HepG2 (cell line): ENCODE measurements around the gene GPR39. TPM values are rescaled to one million over a fixed set of nuclear protein-coding genes. Genes with fewer than 3 reads are reported as not detected.

Experiments used
- ATAC-seq: fragments of 200-7000 bp; cut with Tn5 transposase; 3 replicates; pipeline ENCODE4 v1.9.1; 2020; ENCODE audit warnings: mild to moderate bottlenecking, moderate library complexity
- BruUV-seq: library from RNA; stranded (reverse); fragments of 400-500 nt; replicated peaks from 2 replicates; lab custom pipeline; 2021; lab: Mats Ljungman, UMichigan
- CTCF ChIA-PET: fragments of 300-600 bp; formaldehyde crosslinking; extraction: SDS; loops from one replicate; lab custom pipeline; 2021; ENCODE audit warnings: low total read pairs, inconsistent platforms, low intra/inter-chr PET ratio; lab: Yijun Ruan, JAX
- POLR2A ChIA-PET: fragments of 350-600 bp; sonication (Branson Sonifier 250); formaldehyde crosslinking; loops from one replicate; lab custom pipeline; 2020; ENCODE audit warnings: antibody characterized with exemption, inconsistent platforms; lab: Yijun Ruan, JAX
- DNase-seq: peaks from one replicate; pipeline ENCODE4 v3.0.0-alpha.2; 2015; ENCODE audit warnings: low spot score
- FAIRE-seq: peaks from 3 replicates; lab custom pipeline; 2011; peaks lifted over from hg19 to GRCh38; lab: Jason Lieb, UNC
- H2AFZ ChIP-seq: one replicate; pipeline ENCODE4 v1.6.1; 2011; ENCODE audit warnings: low read length, inconsistent platforms
- H3K27ac ChIP-seq: fragments of 300-600 bp; 3 replicates; pipeline ENCODE4 v1.8.0; 2011; ENCODE audit warnings: mixed run types, mild to moderate bottlenecking, mixed read lengths, low read length, inconsistent platforms; ENCODE audit not compliant: insufficient read depth; ENCODE audit errors: extremely low read length
- H3K27me3 ChIP-seq, 2 experiments: fragments of 200-600 bp in 1 of 2; 2 replicates in 1 of 2; 3 replicates in 1 of 2; pipeline versions ENCODE4 v1.6.0 to v1.8.0; 2011; ENCODE audit warnings: low read length in 2 of 2, mild to moderate bottlenecking in 2 of 2, moderate library complexity in 2 of 2, inconsistent platforms in 1 of 2; ENCODE audit not compliant: insufficient read depth in 2 of 2, control insufficient read depth in 1 of 2
- H3K36me3 ChIP-seq, 2 experiments: fragments of 200-600 bp in 1 of 2; replicated peaks in 1 of 2; 2 replicates in 1 of 2; 3 replicates in 1 of 2; pipeline versions ENCODE4 v1.5.1 to v1.8.0; 2011; ENCODE audit warnings: low read length in 2 of 2, inconsistent platforms in 1 of 2; ENCODE audit not compliant: insufficient read depth in 2 of 2, control insufficient read depth in 1 of 2
- H3K4me1 ChIP-seq: 2 replicates; pipeline ENCODE4 v1.5.1; 2012; ENCODE audit warnings: low read length, inconsistent platforms; ENCODE audit not compliant: insufficient read depth
- H3K4me2 ChIP-seq: 2 replicates; pipeline ENCODE4 v1.6.0; 2011; ENCODE audit warnings: low read depth, low read length, inconsistent platforms
- H3K4me3 ChIP-seq, 3 experiments: fragments of 200-600 bp in 1 of 3; sonication (generic), shearing (Covaris generic) in 1 of 3; replicated peaks in 1 of 3; 2 replicates each; pipeline ENCODE4 v1.5.1; 2011 to 2016; ENCODE audit warnings: low read length in 3 of 3, inconsistent platforms in 2 of 3, low read depth in 2 of 3, mild to moderate bottlenecking in 2 of 3, control low read depth in 1 of 3, mixed read lengths in 1 of 3; ENCODE audit not compliant: insufficient read depth in 1 of 3
- H3K79me2 ChIP-seq: one replicate; pipeline ENCODE4 v1.6.1; 2011; ENCODE audit warnings: low read length, inconsistent platforms; ENCODE audit not compliant: insufficient read depth
- H3K9ac ChIP-seq: 2 replicates; pipeline ENCODE4 v1.6.0; 2011; ENCODE audit warnings: mild to moderate bottlenecking, low read depth, low read length, inconsistent platforms; ENCODE audit not compliant: insufficient read depth
- H3K9me3 ChIP-seq: 2 replicates; pipeline ENCODE4 v1.5.1; 2012; ENCODE audit warnings: mild to moderate bottlenecking, low read length
- H4K20me1 ChIP-seq: 2 replicates; pipeline ENCODE4 v1.6.0; 2011; ENCODE audit warnings: inconsistent platforms, mild to moderate bottlenecking, low read length, moderate library complexity; ENCODE audit not compliant: insufficient read depth
- ARHGAP35 ChIP-seq: sonication (generic); formaldehyde crosslinking; IDR thresholded peaks from 2 replicates; pipeline ENCODE4 v1.9.0; 2022; ENCODE audit warnings: mild to moderate bottlenecking, inconsistent platforms, moderate library complexity, missing genetic modification reagents, borderline replicate concordance
- ATAD3A ChIP-seq: sonication (generic); formaldehyde crosslinking; IDR thresholded peaks from 2 replicates; pipeline ENCODE4 v1.4.0; 2020; ENCODE audit warnings: missing genetic modification reagents
- FOXK1 ChIP-seq: sonication (generic); formaldehyde crosslinking; IDR thresholded peaks from 2 replicates; pipeline ENCODE4 v1.4.0; 2020; ENCODE audit warnings: low read depth, missing genetic modification reagents, borderline replicate concordance
- FOXK2 ChIP-seq: fragments of 450-650 bp; IDR thresholded peaks from 2 replicates; pipeline ENCODE4 v1.6.1; 2016
- KDM1A ChIP-seq: IDR thresholded peaks from 2 replicates; pipeline ENCODE4 v1.6.1; 2016; ENCODE audit warnings: missing compliant biosample characterization
- SMARCC2 ChIP-seq: fragments of 450-650 bp; IDR thresholded peaks from 2 replicates; pipeline ENCODE4 v1.6.1; 2017; ENCODE audit warnings: antibody characterized with exemption, mild to moderate bottlenecking
- ZBTB20 ChIP-seq: sonication (generic); formaldehyde crosslinking; IDR thresholded peaks from 2 replicates; pipeline ENCODE4 v1.8.1; 2023; ENCODE audit warnings: missing genetic modification reagents, low read depth, mild to moderate bottlenecking, borderline replicate concordance
- ZKSCAN5 ChIP-seq: sonication (generic); formaldehyde crosslinking; IDR thresholded peaks from 2 replicates; pipeline ENCODE4 v1.5.1; 2020; ENCODE audit warnings: mild to moderate bottlenecking, missing genetic modification reagents
- ZNF3 ChIP-seq: IDR thresholded peaks from 2 replicates; pipeline ENCODE4 v1.7.0; 2017; ENCODE audit warnings: inconsistent platforms
- in situ Hi-C: cut with HindIII; loops from 2 replicates; pipeline ENCODE4 v1.10.0; 2017; ENCODE audit warnings: low pct_unique_long_range_greater_than_20kb; ENCODE audit not compliant: extremely low pct_ligation_motif_present
- intact Hi-C: fragments of 100-400 bp; cut with micrococcal nuclease; formaldehyde crosslinking; loops from one replicate; pipeline ENCODE4 v1.10.0; 2022; ENCODE audit not compliant: unreplicated experiment
- polyA plus RNA-seq, 8 experiments: library from polyadenylated mRNA; depleted of rRNA in 3 of 8; stranded (reverse) in 7 of 8; unstranded in 1 of 8; fragments of >200 nt; fragmentation: Illumina TruSeq in 4 of 8; extraction: Trizol in 4 of 8; gene quantifications; 2 replicates each; pipeline versions ENCODE4 v1.2.1 to v1.2.3, GENCODE V29; 2011 to 2016; ENCODE audit warnings: low read depth in 4 of 8, missing spikeins in 1 of 8, mixed read lengths in 1 of 8; ENCODE audit not compliant: insufficient read depth in 1 of 8
- total RNA-seq, 5 experiments: library from RNA; depleted of rRNA; stranded (reverse); fragments of >200 nt; fragmentation: Illumina TruSeq; extraction: Trizol; gene quantifications; 2 replicates each; pipeline ENCODE4 v1.2.3, GENCODE V29; 2016; ENCODE audit warnings: low read depth in 1 of 5
- TF ChIP-seq, protein P1 (sequence below): IDR thresholded peaks from 2 replicates; pipeline ENCODE4 v1.6.1; 2016; ENCODE audit warnings: missing compliant biosample characterization, missing genetic modification reagents, borderline replicate concordance
- TF ChIP-seq, protein P2 (sequence below): sonication (generic); formaldehyde crosslinking; IDR thresholded peaks from 2 replicates; pipeline ENCODE4 v1.9.0; 2021; ENCODE audit warnings: missing genetic modification reagents, borderline replicate concordance
- TF ChIP-seq, protein P3 (sequence below): sonication (generic); formaldehyde crosslinking; IDR thresholded peaks from 2 replicates; pipeline ENCODE4 v1.4.0; 2020; ENCODE audit warnings: mild to moderate bottlenecking, missing genetic modification reagents, borderline replicate concordance
- TF ChIP-seq, protein P4 (sequence below): sonication (generic); formaldehyde crosslinking; IDR thresholded peaks from 2 replicates; pipeline ENCODE4 v1.5.0; 2020; ENCODE audit warnings: missing genetic modification reagents, mild to moderate bottlenecking, borderline replicate concordance

GPR39 gene
- total and polyA plus RNA-seq, 2 of the 13 experiments (the other 11 are each of a cell fraction or from before 2014, with no cell fraction given): 0.16 to 0.62 TPM

DNA sequence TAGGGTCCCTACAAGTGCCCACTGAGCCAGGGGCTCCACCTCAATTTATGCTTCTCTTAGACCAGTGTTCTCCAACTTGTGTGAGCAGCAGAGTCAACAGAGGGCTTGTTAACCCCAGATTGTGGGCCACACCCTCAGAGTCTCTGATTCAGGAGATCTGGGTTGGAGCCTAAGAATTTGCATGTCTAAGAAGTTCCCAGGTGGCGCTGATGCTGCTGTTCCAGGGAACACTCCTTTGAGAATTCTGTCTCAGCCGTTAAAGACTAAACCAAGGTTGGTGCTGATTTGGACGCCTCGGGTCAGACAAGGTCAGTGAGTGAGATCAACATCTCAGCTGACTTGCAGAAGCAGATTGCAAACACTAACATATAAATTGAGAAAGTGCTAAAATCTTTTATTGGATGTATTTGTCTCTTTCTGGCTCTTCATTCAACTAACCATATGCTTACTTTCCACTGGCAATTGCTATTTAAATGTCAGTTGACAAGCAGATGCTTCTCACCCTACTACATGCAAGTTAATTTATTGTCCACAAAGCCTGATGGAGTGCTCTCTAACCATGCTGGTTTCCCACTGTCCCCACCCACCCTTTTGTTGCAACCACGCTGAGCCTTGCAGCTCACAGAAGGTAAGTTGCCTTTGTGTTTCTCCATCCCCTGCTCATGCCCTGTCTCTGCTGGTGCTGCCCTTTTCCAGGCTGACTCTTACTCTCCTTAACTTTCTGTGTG lies 221.9 kb downstream of the GPR39 start (continued):
- TF ChIP-seq ARHGAP35 (CRISPR knock-in tag): no peak
- no peak for TF ChIP-seq ZKSCAN5 (CRISPR knock-in tag)

DNA sequence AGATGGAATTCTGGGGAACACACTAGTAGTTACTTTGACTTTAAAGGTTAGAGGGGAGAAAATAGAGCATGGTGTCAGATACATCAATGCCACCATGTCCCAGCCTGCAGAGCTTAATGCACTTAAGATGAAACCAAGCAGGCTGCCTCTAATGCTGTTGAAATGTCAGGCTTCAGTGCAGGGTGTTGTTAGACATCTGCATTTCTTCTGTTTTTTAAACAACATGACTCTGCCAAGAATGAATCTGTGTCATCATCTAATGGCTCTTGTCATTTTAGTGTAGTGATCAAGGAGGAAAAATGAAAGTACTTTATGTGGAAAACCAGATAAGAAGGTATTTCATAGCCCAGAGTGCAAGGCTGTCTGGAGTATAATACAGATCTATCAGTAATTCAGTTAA lies 223.5 kb downstream of the GPR39 start:
- FAIRE-seq (no peak), ATAC-seq (no peak), DNase-seq (no peak)
- TF ChIP-seq ATAD3A (CRISPR knock-in tag): no peak
- TF ChIP-seq, protein P1, sequence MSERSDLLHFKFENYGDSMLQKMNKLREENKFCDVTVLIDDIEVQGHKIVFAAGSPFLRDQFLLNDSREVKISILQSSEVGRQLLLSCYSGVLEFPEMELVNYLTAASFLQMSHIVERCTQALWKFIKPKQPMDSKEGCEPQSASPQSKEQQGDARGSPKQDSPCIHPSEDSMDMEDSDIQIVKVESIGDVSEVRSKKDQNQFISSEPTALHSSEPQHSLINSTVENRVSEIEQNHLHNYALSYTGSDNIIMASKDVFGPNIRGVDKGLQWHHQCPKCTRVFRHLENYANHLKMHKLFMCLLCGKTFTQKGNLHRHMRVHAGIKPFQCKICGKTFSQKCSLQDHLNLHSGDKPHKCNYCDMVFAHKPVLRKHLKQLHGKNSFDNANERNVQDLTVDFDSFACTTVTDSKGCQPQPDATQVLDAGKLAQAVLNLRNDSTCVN: no peak
- no peak for TF ChIP-seq FOXK1 (CRISPR knock-in tag)
- TF ChIP-seq, protein P2, sequence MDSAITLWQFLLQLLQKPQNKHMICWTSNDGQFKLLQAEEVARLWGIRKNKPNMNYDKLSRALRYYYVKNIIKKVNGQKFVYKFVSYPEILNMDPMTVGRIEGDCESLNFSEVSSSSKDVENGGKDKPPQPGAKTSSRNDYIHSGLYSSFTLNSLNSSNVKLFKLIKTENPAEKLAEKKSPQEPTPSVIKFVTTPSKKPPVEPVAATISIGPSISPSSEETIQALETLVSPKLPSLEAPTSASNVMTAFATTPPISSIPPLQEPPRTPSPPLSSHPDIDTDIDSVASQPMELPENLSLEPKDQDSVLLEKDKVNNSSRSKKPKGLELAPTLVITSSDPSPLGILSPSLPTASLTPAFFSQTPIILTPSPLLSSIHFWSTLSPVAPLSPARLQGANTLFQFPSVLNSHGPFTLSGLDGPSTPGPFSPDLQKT (CRISPR knock-in tag): no peak
- TF ChIP-seq SMARCC2: no peak
- TF ChIP-seq KDM1A: no peak
- no peak for TF ChIP-seq FOXK2
- TF ChIP-seq, protein P3, sequence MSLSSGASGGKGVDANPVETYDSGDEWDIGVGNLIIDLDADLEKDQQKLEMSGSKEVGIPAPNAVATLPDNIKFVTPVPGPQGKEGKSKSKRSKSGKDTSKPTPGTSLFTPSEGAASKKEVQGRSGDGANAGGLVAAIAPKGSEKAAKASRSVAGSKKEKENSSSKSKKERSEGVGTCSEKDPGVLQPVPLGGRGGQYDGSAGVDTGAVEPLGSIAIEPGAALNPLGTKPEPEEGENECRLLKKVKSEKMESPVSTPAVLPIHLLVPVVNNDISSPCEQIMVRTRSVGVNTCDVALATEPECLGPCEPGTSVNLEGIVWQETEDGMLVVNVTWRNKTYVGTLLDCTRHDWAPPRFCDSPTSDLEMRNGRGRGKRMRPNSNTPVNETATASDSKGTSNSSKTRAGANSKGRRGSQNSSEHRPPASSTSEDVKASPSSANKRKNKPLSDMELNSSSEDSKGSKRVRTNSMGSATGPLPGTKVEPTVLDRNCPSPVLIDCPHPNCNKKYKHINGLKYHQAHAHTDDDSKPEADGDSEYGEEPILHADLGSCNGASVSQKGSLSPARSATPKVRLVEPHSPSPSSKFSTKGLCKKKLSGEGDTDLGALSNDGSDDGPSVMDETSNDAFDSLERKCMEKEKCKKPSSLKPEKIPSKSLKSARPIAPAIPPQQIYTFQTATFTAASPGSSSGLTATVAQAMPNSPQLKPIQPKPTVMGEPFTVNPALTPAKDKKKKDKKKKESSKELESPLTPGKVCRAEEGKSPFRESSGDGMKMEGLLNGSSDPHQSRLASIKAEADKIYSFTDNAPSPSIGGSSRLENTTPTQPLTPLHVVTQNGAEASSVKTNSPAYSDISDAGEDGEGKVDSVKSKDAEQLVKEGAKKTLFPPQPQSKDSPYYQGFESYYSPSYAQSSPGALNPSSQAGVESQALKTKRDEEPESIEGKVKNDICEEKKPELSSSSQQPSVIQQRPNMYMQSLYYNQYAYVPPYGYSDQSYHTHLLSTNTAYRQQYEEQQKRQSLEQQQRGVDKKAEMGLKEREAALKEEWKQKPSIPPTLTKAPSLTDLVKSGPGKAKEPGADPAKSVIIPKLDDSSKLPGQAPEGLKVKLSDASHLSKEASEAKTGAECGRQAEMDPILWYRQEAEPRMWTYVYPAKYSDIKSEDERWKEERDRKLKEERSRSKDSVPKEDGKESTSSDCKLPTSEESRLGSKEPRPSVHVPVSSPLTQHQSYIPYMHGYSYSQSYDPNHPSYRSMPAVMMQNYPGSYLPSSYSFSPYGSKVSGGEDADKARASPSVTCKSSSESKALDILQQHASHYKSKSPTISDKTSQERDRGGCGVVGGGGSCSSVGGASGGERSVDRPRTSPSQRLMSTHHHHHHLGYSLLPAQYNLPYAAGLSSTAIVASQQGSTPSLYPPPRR (CRISPR knock-in tag): no peak
- TF ChIP-seq, protein P4, sequence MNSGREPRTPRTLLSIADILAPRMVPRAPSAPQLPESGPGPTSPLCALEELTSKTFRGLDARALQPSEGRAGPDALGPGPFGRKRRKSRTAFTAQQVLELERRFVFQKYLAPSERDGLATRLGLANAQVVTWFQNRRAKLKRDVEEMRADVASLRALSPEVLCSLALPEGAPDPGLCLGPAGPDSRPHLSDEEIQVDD (CRISPR knock-in tag): no peak
- no peak for TF ChIP-seq ZNF3 (CRISPR knock-in tag)
- no peak for TF ChIP-seq ZBTB20 (CRISPR knock-in tag)
- no peak overlapping the region for H3K9ac ChIP-seq
- ChIA-PET POLR2A (no interaction called here), CTCF (no interaction called here)
- intact Hi-C loops: no loop called here
- no peaks in the 10 kb centered on the region for H4K20me1 ChIP-seq
- no peaks in the 10 kb centered on the region for H3K79me2 ChIP-seq
- no TSS peak for BruUV-seq
- H3K27me3 ChIP-seq: no peaks in the 10 kb centered on the region
- H3K4me1 ChIP-seq: peaks cover 8% of the 10 kb centered on the region; the same call in 1 of the 2 replicates
- no peak overlapping the region for H3K4me2 ChIP-seq
- no peaks in the 10 kb centered on the region for H3K36me3 ChIP-seq
- H2AFZ ChIP-seq: no peak overlapping the region
- no peaks in the 10 kb centered on the region for H3K9me3 ChIP-seq
- H3K4me3 ChIP-seq: no peak overlapping the region
- no peak overlapping the region for H3K27ac ChIP-seq
- in situ Hi-C loops: no loop called here
